ENCODE data around the gene GALNT10. TPM values are rescaled to one million over a fixed set of nuclear protein-coding genes. Genes with fewer than 3 reads are reported as not detected.

GALNT10 gene
- total RNA-seq, 1 experiment from 2014 or later: 68.2 TPM

GRCh38 chr5:154276973-154277331 is 86.4 kb downstream of the GALNT10 start:
- CTCF ChIA-PET: interaction anchor here (1.0 kb wide), 1 partner anchor 19 kb away, joined by 3 read pairs; no protein-coding TSS in a partner anchor
- no TSS peak for BruUV-seq (replicated peaks)
- Mint-ChIP-seq H3K27me3 (ENCODE audit: unreplicated experiment) (no peaks in the 10 kb centered on the region), H3K27ac (ENCODE audit: unreplicated experiment) (no peak overlapping the region), H3K4me1 (ENCODE audit: low read depth, unreplicated experiment) (peaks cover 18% of the 10 kb centered on the region), H3K4me3 (ENCODE audit: low read depth, unreplicated experiment) (no peak overlapping the region), H3K36me3 (ENCODE audit: insufficient read depth, unreplicated experiment) (no peaks in the 10 kb centered on the region), H3K9me3 (ENCODE audit: low read depth, unreplicated experiment) (no peaks in the 10 kb centered on the region)
- TF ChIP-seq CTCF (IDR thresholded peaks at IDR 0.05; ENCODE audit: unreplicated experiment): no peak
- intact Hi-C loops (cut with micrococcal nuclease; ENCODE audit: unreplicated experiment): no loop called here
- no peak for DNase-seq

GRCh38 chr5:154277499-154277898 is 87.0 kb downstream of the GALNT10 start:
- no peak for DNase-seq
- Mint-ChIP-seq H3K27me3 (ENCODE audit: unreplicated experiment) (no peaks in the 10 kb centered on the region), H3K36me3 (ENCODE audit: insufficient read depth, unreplicated experiment) (no peaks in the 10 kb centered on the region), H3K27ac (ENCODE audit: unreplicated experiment) (no peak overlapping the region), H3K4me1 (ENCODE audit: low read depth, unreplicated experiment) (peaks cover 17% of the 10 kb centered on the region), H3K4me3 (ENCODE audit: low read depth, unreplicated experiment) (no peak overlapping the region), H3K9me3 (ENCODE audit: low read depth, unreplicated experiment) (no peaks in the 10 kb centered on the region)
- TF ChIP-seq CTCF (IDR thresholded peaks at IDR 0.05; ENCODE audit: unreplicated experiment): no peak
- CTCF ChIA-PET: interaction anchor here (1.0 kb wide), 1 partner anchor 20 kb away, joined by 3 read pairs; no protein-coding TSS in a partner anchor
- intact Hi-C loops (cut with micrococcal nuclease; ENCODE audit: unreplicated experiment): no loop called here
- no TSS peak for BruUV-seq (replicated peaks)

- DNase-seq: no peak
- no peaks in the 10 kb centered on the region for H3K27me3 Mint-ChIP-seq (ENCODE audit: unreplicated experiment)
- TF ChIP-seq CTCF (IDR thresholded peaks at IDR 0.05; ENCODE audit: unreplicated experiment): no peak
These were observed 87.7 kb downstream of the GALNT10 start for GRCh38 chr5:154278186-154278585.

GRCh38 chr5:154278908-154279307 is 88.4 kb downstream of the GALNT10 start:
- no peaks in the 10 kb centered on the region for H3K27me3 Mint-ChIP-seq (ENCODE audit: unreplicated experiment)
- CTCF ChIA-PET: no interaction called here
- intact Hi-C loops (cut with micrococcal nuclease; ENCODE audit: unreplicated experiment): no loop called here
- H3K9me3 Mint-ChIP-seq (ENCODE audit: low read depth, unreplicated experiment): no peaks in the 10 kb centered on the region
- no peak overlapping the region for H3K4me3 Mint-ChIP-seq (ENCODE audit: low read depth, unreplicated experiment)
- TF ChIP-seq CTCF (IDR thresholded peaks at IDR 0.05; ENCODE audit: unreplicated experiment): no peak
- peaks cover 7% of the 10 kb centered on the region for H3K4me1 Mint-ChIP-seq (ENCODE audit: low read depth, unreplicated experiment)
- H3K36me3 Mint-ChIP-seq (ENCODE audit: insufficient read depth, unreplicated experiment): no peaks in the 10 kb centered on the region
- no TSS peak for BruUV-seq (replicated peaks)
- H3K27ac Mint-ChIP-seq (ENCODE audit: unreplicated experiment): no peak overlapping the region
- no peak for DNase-seq

More at GRCh38 chr5:154278186-154278585, 87.7 kb downstream of the GALNT10 start:
- no peaks in the 10 kb centered on the region for H3K36me3 Mint-ChIP-seq (ENCODE audit: insufficient read depth, unreplicated experiment)
- H3K4me3 Mint-ChIP-seq (ENCODE audit: low read depth, unreplicated experiment): no peak overlapping the region
- H3K9me3 Mint-ChIP-seq (ENCODE audit: low read depth, unreplicated experiment): no peaks in the 10 kb centered on the region
- BruUV-seq (replicated peaks): no TSS peak
- CTCF ChIA-PET: interaction anchor here (1.0 kb wide), 1 partner anchor 21 kb away, joined by 3 read pairs; no protein-coding TSS in a partner anchor
- H3K4me1 Mint-ChIP-seq (ENCODE audit: low read depth, unreplicated experiment): peaks cover 10% of the 10 kb centered on the region
- no peak overlapping the region for H3K27ac Mint-ChIP-seq (ENCODE audit: unreplicated experiment)
- intact Hi-C loops (cut with micrococcal nuclease; ENCODE audit: unreplicated experiment): no loop called here
